ENCODE measurements around the gene ESX1. TPM values are rescaled to one million over a fixed set of nuclear protein-coding genes. Genes with fewer than 3 reads are reported as not detected.
A peak's percentile ranks its signal among the peaks of the same experiment; 100 is the strongest.
"Not testable (repeated sequence)": the region's sequence is repeated elsewhere in the genome, so short reads cannot be mapped to it uniquely, and the experiment has no call there.

ESX1 gene
- total and polyA plus RNA-seq, 8 donors, result not detected

DNA sequence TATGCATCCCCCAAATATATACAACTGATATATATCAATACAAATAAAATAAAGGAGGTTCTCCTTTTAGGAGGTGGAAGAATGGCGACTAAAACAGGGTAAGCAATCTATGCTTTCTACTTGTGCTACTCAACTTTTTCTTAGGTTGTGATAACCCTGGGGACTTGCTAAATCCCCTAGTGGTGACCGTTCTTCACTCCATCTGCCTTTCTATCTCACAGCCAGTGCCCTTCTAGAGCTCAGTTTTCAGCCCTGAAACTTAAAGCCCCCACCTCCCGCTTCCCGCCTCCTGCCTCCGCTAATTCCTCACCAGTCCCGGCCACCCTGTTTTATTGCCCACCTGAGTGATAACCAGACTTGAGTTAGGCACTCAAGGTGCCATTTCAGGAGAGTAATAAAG is 15.5 kb upstream of the ESX1 start:
- Histone ChIP-seq H3K4me3 (no peak overlapping the region), H3K4me1 (no peaks in the 10 kb centered on the region), H3K36me3 (no peaks in the 10 kb centered on the region), H3K9me3 (no peaks in the 10 kb centered on the region), H3K27ac (no peak overlapping the region), H3K27me3 (peaks cover 0 to 21% (median 3%) of the 10 kb centered on the region in 4 donors)
- intact Hi-C loops (cut with DNase I), result no loop called here
- ATAC-seq, result no peak
- FAIRE-seq, result no peak
- no peak for DNase-seq
- 32 to 33% methylated on average over 6 of the region's 6 CpGs for WGBS, 2 donors
- TF ChIP-seq CTCF (IDR thresholded peaks at IDR 0.05), result no peak

DNA sequence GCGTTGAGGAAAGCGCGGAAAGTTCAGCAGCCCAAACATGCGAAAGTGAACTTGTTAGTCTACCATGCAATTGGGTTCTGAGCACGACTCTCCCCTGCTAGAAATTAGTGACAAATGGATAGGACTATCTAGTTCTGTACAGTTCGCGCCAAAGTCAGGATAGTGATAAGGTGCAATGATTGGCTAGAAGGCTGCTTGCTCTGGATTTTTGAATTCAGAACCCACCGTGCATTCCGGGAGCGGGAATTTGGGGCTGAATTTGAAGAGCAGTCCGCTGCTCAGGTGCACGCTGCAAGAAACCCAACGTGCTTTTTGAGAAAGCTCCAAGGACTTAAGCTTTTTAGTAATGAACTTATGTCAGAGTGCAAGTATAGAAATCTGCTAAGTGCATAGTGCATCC is 732 bp upstream of the ESX1 start:
- DNase-seq, result no peak
- no peak for ATAC-seq
- H3K9me3 ChIP-seq, result no peaks in the 10 kb centered on the region
- no peak for FAIRE-seq
- no peak overlapping the region for H3K27ac ChIP-seq
- H3K4me1 ChIP-seq, result no peaks in the 10 kb centered on the region
- 6 to 25% methylated on average over 13 of the region's 13 CpGs for WGBS, 2 donors
- intact Hi-C loops (cut with DNase I), result no loop called here
- no peak overlapping the region for H3K4me3 ChIP-seq
- no peaks in the 10 kb centered on the region for H3K36me3 ChIP-seq
- peaks cover 3 to 44% (median 10%) of the 10 kb centered on the region in 4 donors for H3K27me3 ChIP-seq
- TF ChIP-seq CTCF (IDR thresholded peaks at IDR 0.05), result no peak

- no peaks in the 10 kb centered on the region for H3K9me3 ChIP-seq
- FAIRE-seq (no peak), ATAC-seq (peak in 1 of 4 donors; percentile 16), DNase-seq (peak in 2 of 6 donors; percentile 60 to 65)
- no peaks in the 10 kb centered on the region for H3K36me3 ChIP-seq
- no peaks in the 10 kb centered on the region for H3K4me1 ChIP-seq
- TF ChIP-seq CTCF (IDR thresholded peaks at IDR 0.05), result no peak
- peaks cover 3 to 40% (median 9%) of the 10 kb centered on the region in 4 donors for H3K27me3 ChIP-seq
- intact Hi-C loops (cut with DNase I), result no loop called here
- peak overlapping the region in 1 of 4 donors; percentile 31 for H3K4me3 ChIP-seq
- H3K27ac ChIP-seq, result no peak overlapping the region
- 3 to 29% methylated on average over 65 of the region's 65 CpGs for WGBS, 2 donors
These were observed 929 bp downstream of the ESX1 start for GRCh38 chrX:104253567-104254441.

- WGBS, 2 donors, result 81 to 93% methylated on average over 17 of the region's 17 CpGs
- Histone ChIP-seq H3K4me3 (no peak overlapping the region), H3K27me3 (peaks cover 3 to 37% (median 7%) of the 10 kb centered on the region in 4 donors), H3K4me1 (no peaks in the 10 kb centered on the region), H3K36me3 (no peaks in the 10 kb centered on the region), H3K27ac (no peak overlapping the region), H3K9me3 (no peaks in the 10 kb centered on the region)
- no peak for ATAC-seq
- no peak for FAIRE-seq
- TF ChIP-seq CTCF (IDR thresholded peaks at IDR 0.05), result no peak
- intact Hi-C loops (cut with DNase I), result no loop called here
- DNase-seq, result no peak
These were observed 4.3 kb downstream of the ESX1 start for GRCh38 chrX:104250470-104250869.

DNA sequence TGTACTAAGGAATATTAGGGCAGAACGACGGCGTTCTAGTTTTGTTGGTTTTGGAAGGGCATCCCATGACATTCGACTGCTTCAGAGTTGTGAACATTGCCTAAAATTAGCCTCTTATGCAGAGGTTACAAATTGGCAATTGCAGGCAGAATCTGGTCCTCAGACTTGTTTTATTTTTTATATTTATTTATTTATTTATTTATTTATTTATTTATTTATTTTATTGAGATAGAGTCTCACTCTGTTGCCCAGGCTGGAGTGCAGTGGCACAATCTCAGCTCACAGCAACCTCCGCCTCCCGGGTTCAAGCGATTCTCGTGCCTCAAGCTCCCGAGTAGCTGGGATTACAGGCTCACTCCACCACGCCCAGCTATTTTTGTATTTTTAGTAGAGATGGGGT is 24.7 kb downstream of the ESX1 start:
- H3K9me3 ChIP-seq; DNase-seq; intact Hi-C loops (cut with DNase I); FAIRE-seq; H3K4me1 ChIP-seq; H3K36me3 ChIP-seq; H3K27ac ChIP-seq; H3K4me3 ChIP-seq; ATAC-seq: not testable (repeated sequence)
- WGBS, 2 donors, result 85% methylated on average over 10 of the region's 10 CpGs
- peaks cover 0 to 11% (median 0%) of the 10 kb centered on the region in 4 donors for H3K27me3 ChIP-seq

Data from pancreas (tissue), 10 donors.